ENCODE measurements around the gene ELOVL2. TPM values are rescaled to one million over a fixed set of nuclear protein-coding genes. Genes with fewer than 3 reads are reported as not detected.

Gene ELOVL2
- total RNA-seq, 1 donor from 2014 or later, result 0.04 TPM

DNA sequence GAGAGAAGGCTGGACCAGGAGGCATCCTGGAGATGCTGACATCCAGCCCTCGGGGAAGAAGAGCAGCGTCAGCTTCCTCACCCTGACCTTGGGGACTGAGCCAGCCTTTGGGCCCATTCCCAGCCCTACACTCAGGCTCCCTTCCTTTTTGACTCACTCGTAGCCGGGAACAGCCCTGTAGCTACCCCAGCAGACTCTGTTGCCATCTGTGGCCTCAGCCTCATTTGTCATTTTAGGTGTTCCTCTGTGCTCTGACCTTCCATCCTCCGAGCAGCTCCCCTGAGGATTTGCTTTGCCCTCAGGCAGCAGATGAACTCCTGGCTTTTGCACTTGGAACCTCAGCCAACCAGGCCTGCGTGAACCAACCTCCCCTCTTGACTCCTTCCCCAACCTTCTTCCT, 67.5 kb downstream of the ELOVL2 start:
- ATAC-seq, result no peak

DNA sequence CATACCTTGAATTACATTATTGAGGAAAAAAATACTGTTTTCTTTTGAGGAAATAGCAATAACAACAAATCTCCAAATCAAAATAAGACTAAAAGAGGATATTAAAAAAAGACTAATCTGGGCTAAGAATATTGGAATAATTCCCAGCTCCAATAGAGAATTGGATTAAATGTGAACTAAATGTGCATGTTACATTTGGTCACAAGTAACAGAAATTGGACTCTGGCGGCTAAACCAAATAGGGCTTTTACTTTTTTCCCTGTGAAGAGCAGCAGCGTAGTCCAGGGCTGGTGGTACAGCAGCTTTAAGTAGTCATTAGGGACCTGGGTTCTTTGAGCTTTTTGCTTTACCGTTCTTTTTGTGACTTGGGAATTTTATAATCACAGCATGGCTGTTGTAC, 71.9 kb downstream of the ELOVL2 start:
- ATAC-seq, result no peak

DNA sequence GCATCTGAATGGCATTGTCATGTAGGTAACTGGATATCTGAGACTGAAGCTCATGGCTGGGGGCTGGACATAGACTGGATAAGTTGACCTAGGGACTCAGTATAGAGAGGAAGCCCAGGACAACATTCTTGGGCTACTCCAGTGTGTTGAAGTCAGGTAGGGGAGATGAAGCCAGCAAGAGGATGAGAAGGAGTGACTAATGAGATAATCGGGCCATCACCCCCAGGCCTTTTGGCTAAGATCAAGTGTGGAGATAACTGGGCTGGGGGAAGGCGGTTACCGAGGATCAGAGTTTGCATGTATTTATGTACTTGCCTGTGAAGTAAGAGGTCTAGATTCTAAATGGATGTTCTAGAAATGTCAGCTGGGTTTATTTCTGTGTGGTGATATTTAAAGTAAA, 73.4 kb downstream of the ELOVL2 start:
- ATAC-seq, result no peak

DNA sequence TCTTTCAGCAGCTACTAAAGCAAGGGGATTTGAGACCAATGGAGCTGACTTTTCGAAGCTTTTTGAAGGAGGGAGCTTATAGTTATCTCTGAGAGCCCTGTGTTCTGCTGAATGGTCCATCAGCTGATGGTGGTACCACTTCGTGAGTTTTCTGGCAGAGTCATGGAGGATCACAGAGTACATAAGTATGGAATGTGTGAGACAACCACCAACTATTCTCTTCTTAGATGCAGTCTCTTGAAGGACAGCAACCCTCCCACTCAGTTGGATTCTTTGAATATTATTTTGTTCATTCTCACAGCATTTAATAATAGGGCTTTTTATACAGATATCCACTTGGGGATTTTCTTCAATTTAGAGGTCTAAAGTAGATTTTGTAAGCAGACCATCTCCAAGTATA, 75.3 kb downstream of the ELOVL2 start:
- ATAC-seq, result no peak

DNA sequence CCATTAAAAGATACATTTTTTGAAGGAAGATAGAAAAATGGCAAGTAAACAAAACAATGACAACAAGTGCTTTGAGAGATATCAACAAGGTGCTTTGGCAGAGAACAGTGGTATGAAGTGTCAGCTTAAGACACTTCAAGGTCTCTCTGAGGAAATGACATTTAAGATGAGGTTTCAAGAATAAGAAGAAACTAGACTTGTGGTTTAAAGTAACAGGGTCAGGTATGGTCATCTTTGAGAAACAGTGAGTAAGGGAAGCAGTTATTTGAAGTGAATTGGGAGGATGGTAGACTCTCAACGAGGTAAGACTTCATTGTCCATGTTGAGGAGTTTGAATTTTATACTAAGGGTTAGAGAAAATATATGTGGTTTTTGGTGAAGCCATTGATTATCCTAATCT, 79.4 kb downstream of the ELOVL2 start:
- ATAC-seq, result no peak

DNA sequence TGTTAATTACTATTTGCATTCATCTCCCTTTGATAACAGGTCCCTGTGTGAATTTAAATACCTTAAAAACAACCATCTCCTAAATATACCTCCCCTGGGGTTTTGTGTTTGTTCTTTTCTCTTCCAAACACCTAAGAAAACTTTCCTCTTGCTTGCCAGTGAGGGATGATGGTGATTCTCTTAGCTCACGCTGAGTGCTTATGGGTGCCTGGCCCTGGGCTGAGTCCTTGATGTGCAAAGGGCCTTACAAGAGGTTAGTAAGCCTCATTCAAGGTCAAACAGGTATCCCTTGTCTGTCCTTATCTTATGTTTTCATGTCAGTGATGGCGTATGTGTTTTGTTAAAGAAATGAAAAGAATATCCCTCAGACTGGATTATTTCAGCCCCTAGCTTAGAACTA, 81.0 kb downstream of the ELOVL2 start:
- no peak for ATAC-seq

DNA sequence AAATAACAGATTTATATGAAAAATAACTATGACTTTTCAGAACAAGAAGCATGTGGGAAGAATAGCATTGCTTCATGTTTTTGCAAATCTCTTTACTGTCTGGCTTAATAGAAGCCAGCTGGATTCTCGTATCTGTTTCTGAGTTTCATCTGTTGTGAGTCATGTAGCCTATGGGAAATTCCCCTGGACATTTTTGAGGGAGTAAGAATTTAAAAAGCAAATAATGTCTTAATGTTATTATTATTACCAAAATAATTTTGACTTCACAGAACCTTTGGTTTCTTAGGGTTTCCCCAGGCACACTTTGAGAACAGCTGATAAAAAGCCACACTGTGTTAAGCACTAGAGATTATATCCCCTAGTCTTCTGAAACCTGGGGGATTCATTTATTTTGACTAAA, 81.4 kb downstream of the ELOVL2 start:
- no peak for ATAC-seq

DNA sequence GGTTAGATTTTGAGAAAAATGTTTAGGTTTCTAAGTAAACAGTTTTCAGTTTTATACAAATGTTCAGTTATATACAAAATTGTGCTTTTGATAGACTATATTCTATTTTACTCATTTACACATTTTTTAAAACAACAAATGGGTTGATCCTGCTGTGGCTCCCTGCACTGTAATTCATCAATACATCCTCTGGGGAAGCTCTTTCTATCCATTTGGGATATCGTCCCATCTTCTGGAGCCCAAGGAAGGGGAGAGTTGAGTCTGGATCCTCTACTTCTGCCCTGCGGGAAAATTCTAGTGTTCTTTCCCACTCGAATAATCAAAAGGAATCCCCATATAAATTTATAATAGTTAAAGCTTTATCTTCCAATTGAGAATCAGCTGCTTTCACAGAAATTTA, 82.3 kb downstream of the ELOVL2 start:
- ATAC-seq, result no peak

DNA sequence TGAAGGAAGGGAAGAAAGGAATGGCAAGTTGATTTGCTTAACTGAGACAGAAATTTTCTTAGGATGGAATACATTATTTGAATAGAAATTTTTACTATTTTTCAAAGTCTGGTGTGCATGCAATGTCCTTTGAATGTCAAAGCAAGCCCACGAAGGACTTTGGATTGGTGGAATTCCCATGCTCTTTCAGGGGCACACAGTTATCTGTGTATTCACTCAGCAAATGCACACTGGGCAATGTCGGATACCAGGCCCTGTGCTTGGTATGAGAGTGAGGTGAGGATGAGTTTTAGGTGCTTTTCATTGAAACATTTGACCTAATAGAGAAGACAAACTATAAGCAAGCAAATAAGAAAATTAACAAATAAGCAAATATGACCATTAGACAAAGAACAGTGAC, 83.9 kb downstream of the ELOVL2 start:
- ATAC-seq, result no peak

DNA sequence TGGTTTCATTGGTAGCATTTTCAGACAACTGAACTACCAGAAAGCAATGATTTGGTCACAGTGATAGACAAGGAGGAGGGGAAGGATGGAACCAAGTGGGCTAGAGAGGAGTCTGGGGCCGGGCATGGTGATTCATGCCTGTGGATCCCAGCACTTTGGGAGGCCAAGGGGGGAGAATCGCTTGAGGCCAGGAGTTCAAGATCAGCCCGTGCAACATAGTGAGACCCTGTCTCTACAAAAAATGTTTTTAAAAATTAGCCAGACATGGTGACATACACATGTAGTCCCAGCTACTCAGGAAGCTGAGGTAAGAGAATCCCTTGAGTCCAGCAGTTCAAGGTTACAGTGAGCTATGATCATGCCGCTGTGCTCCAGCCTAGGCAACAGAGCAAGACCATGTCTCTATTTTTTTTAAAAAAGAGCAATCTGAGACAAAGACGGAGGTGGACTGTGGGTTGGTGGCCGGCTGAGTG, 86.7 kb downstream of the ELOVL2 start:
- ATAC-seq, result no peak

DNA sequence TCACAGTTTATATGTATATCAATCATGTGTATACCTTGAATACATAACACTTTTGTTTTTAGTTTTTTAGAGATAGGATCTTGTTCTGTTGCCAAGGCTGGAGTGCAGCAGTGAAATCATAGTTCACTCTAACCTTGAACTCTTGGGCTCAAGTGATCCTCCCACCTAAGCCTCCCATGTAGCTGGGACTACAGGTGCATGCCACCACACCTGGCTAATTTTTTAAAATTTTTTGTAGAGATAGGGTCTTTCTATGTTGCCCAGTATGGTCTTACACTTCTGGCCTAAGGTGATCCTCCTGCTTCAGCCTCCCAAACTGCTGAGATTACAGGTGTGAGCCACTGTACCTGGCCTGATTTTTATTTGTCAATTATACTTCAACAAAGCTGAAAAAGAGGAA, 87.3 kb downstream of the ELOVL2 start:
- ATAC-seq, result no peak

DNA sequence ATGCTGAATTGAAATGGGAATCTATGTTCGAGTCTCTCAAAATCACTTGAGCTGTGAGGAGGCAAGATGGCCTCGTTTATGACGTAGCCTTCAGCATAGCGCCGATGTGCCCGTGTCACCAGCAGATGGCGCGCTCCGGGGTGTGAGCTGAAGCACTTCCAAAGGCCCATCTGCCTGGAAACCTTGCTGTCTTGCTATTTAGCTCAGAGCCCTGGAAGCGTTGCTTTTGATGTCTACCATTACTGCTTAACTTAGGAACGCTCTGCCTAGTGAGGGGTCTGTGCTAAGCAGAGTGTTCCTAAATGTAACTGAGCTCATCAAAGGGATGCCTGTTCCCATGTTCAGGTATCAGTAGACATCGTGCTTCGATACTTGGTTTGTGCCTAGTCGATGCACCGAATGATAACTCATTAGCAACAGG, 89.5 kb downstream of the ELOVL2 start:
- peak; percentile 81 for ATAC-seq

DNA sequence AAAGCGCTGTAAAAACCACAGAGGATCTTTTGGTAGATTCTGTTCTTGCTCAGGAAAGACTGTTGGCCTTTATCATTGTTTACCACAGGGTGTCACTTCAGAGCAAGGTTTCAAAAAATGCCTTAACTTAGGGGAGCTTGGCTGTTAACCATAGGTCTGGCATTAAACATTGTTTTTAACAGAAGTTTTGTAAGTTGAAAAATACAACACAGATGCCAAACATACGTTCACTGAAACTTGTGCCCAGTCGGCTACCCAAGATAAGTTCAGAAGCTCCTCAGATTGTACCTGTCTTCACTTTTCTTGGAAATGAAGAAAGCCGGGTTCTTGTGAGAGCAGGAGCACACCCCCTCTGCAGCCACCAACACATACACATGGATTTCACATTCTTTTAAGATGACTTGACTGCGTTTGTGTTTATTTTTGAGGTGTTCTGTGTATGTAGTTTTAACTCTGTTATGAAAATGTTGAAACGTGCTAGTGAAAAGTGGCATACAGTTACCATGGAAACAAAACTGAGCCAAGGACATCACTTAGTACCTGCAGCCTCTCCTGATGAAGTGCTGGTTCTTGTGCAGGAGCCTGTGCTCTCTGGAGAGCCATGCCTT, 92.3 kb downstream of the ELOVL2 start:
- no peak for ATAC-seq

DNA sequence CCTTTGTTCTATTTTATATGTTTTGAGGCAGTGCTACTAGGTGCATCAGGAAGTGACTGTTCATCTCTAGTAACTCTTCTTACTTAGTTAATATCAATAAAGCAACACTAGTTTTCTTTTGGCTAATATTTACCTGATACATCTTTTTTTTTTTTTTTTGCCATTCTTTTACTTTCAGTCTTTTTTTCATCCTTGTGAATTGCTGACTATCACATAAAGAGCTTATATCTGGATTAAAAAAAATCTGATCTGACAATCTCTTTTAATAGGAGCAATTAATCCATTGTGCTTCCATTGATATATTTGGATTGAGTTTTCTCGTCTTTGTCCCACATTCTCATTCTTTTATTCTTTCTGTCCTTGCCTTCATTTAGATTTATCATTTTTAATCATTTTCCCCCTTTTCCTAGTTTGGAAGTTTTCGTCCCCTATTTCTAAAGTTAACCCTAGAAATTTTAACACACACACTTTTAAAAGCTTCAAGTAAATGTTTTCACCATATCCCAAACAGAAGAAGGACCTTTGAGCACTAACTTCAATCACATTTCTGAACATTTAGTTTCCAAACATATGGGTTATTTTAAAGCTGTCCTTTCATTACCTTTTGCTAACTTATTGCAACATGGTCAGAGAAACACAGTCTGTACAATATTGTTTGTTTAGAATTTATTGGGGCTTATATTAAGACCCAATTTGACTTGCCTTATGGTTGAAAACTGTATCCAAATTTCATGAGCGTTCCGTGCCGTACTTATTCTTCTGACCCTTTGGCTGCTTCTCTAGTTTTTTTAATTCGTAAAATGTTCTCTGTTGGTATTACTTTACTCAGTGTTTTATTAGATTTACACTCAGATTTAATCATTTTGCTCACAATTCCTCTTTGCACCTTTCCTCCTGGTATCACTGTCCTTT, 94.3 kb downstream of the ELOVL2 start:
- no peak for ATAC-seq

DNA sequence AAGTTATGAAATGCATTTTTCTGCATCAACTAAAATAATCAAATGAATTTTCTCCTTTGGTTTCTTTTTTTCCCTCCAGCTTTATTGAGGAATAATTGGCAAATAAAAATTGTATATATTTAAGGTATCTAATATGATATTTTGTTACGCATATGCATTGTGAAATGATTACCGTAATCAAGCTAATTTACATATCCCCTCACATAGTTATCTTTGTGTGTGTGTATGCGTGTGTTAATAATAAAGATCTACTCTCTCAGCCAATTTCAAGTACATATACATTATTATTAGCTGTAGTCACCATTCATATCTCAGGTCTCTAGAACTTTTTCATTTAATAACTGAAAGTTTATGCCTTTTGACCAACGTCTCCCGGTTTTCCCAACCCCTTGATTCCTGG, 96.1 kb downstream of the ELOVL2 start:
- ATAC-seq, result no peak

DNA sequence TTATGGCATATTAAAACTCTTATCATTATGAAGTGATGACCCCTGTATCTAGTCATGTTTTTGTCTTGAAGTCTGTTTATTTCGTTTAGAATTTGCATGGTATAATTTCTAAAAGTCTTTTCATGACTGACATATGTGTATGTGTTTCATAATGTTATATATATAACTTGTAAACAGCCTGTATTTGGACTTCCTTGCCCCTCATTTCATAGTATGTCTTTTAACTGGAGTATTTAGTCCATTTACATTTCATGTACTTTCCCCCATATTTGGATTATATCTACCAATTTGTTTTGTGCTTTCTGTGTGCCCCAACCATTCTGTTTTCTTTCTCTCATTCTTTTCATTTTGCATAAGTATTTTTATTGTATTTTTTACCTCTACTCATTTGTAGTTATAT, 98.3 kb downstream of the ELOVL2 start:
- no peak for ATAC-seq

DNA sequence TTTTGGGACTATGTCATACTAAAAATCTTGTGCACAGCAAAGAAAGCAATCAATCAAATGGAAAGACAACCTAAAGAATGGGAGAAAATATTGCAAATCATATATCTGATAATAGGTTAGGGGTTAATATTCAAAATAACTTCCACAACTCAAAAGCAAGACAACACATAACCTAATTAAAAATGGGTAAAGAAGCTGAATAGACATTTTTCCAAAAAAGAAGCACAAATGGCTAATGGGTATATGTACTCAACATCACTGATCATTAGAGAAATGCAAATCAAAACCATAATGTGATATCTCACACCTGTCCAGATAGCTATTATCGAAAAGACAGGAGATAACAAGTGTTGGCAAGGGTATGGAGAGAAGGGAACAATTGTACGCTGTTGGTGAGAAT, 104.3 kb downstream of the ELOVL2 start:
- no peak for ATAC-seq

DNA sequence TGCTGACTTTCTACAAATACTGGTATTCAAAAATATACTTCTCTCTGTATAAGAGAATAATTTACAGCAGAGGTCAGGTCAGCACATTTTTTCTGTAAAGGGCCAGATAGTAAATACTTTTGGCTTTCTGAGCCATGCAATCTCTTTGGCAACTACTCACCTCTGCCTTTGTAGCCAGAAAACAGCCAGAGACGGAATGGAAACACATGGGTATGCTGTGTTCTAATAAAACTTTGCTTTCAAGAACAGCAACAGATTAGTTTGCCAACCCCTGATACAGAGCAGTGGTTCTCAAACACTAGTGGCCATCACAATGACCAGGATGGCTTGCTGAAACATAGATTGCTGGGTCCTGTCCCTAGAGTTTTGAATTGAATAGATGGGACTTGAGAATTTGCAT, 111.0 kb downstream of the ELOVL2 start:
- ATAC-seq, result no peak

Other genes with a start within 250 kb of the ELOVL2 start
- gene MAK, start 205.8 kb downstream of the ELOVL2 start, total RNA-seq, result not detected
- gene GCM2, start 162.3 kb downstream of the ELOVL2 start, total RNA-seq, result not detected
- not detected for gene SYCP2L, start 157.3 kb downstream of the ELOVL2 start, total RNA-seq
- gene SMIM13, start 49.5 kb upstream of the ELOVL2 start, total RNA-seq, result 5.5 TPM
- gene ERVFRD-1, start 67.4 kb upstream of the ELOVL2 start, total RNA-seq, result not detected
- gene NEDD9, start 188.4 kb upstream of the ELOVL2 start, total RNA-seq, result 4.1 TPM

Measured in esophagus mucosa (tissue), 1 donor.